GM20000 (cell line): ENCODE measurements around the gene THBS2.
"Not testable (repeated sequence)": the region's sequence is repeated elsewhere in the genome, so short reads cannot be mapped to it uniquely, and the experiment has no call there.

ENCODE experiments used
- DNase-seq: peaks from one replicate; pipeline ENCODE4 v3.0.0; 2012; ENCODE audit warnings: low spot score
- CTCF ChIP-seq: IDR thresholded peaks from 2 replicates; pipeline ENCODE4 v1.5.1; 2012; ENCODE audit warnings: mild to moderate bottlenecking, control low read depth; ENCODE audit errors: extremely low read depth, missing control alignments

The THBS2 gene

GRCh38 chr6:169253337-169254238 lies at the start of gene THBS2:
TSS of gene THBS2 (minus strand) at chr6:169253846. CDS start at chr6:169250784, 3,062 bp downstream.
- TF ChIP-seq CTCF: no peak
- DNase-seq: no peak

- DNase-seq: no peak
- TF ChIP-seq CTCF: no peak
These were observed 49.1 kb upstream of the THBS2 start for GRCh38 chr6:169302716-169303115.

- no peak for DNase-seq
- no peak for TF ChIP-seq CTCF
These were observed 48.6 kb upstream of the THBS2 start for GRCh38 chr6:169302255-169302654.

GRCh38 chr6:169300916-169301315 lies 47.3 kb upstream of the THBS2 start:
- DNase-seq: no peak
- TF ChIP-seq CTCF: no peak

GRCh38 chr6:169298626-169299025 lies 45.0 kb upstream of the THBS2 start:
- DNase-seq: not testable (repeated sequence)

- no peak for TF ChIP-seq CTCF
- DNase-seq: no peak
These were observed 43.0 kb upstream of the THBS2 start for GRCh38 chr6:169296622-169297021.

GRCh38 chr6:169296170-169296569 lies 42.5 kb upstream of the THBS2 start:
- no peak for TF ChIP-seq CTCF
- no peak for DNase-seq

- TF ChIP-seq CTCF: no peak
- no peak for DNase-seq
These were observed 39.5 kb upstream of the THBS2 start for GRCh38 chr6:169293196-169293595.
